Ramos (cell line): Measurements from ENCODE around the gene HSD17B12.

Experiments used
- in situ Hi-C: fragments of 300-500 bp; cut with MboI; formaldehyde crosslinking; loops from one replicate; pipeline ENCODE4 v1.14.3; 2022; ENCODE audit warnings: low sequenced_read_pairs; ENCODE audit not compliant: unreplicated experiment

Gene HSD17B12

GRCh38 chr11:43686207-43686606 is 5.7 kb downstream of the HSD17B12 start:
- in situ Hi-C loops: no loop called here

DNA sequence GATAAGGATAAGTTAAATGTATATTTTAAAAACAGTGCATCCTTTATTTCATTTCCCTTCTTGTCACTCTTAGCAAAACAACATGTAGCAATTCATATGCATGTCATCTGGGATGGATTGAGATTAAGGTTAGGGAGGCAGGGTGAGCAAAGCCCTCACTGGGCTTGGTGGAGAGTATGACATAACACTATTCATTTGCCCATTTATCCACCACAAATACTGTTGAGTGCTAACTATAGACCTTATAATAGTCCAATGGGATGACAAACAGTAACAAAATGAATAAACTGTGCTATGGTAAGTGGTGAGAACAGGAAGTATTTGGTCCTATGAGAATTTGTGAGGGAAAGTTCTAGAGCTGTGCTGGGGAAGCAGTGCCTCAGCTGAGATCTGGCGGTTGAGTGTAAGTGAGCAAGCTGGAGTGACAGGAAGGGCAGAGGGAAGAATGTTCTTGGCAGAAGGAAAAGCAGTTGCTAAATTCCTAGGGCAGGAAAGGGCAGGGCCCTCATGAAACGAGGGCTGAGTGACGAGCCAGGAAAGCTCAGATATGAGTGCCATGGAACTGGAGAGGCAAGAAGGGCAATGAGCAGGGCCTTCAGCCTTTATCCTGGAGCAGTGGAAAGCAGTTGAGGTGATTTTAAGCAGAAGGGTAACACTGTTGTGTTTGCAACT is 6.7 kb downstream of the HSD17B12 start:
- in situ Hi-C loops: no loop called here

- in situ Hi-C loops: no loop called here
Measured at GRCh38 chr11:43688394-43688793, 7.9 kb downstream of the HSD17B12 start.

GRCh38 chr11:43689167-43689566 is 8.6 kb downstream of the HSD17B12 start:
- in situ Hi-C loops: no loop called here

GRCh38 chr11:43690929-43691725 is 10.6 kb downstream of the HSD17B12 start:
- in situ Hi-C loops: no loop called here

- in situ Hi-C loops: no loop called here
Measured at GRCh38 chr11:43691806-43692205, 11.3 kb downstream of the HSD17B12 start.

DNA sequence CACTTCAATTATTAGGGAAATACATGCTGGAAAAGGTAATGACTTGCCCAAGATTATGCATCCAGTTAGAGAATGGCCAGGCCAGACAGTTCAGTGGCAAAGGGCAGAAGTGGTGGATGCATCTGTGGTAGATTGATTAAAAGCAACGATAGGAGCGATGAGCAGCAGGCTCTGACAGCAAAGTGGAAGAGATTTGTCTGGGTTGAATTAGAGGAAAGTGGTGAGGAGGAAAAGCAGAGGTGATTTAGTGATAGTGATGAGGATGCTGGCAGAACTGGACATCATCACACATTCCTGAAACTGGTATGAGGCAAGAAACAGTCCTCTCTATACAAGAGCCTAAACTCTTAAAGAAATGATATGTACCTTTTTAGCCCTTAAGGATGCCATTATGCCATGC is 12.5 kb downstream of the HSD17B12 start:
- in situ Hi-C loops: no loop called here

DNA sequence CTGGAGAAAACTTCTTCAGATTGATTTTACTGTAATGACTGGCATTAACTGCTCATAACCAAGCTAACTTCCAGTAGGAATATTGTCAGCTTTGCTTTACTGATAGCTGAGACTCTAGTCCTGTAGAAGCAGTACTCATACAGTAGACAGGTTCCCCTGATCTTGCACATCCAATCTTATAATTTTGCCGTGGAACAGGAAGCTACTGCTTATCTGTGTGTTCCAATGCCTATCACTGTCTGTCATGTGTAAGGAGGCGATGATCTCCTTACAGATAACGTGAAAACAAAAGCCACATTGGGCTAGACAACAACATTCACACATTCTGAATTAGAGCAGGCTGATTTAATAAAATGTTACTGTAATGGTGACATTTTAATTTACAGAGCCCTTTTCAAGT is 13.2 kb downstream of the HSD17B12 start:
- in situ Hi-C loops: no loop called here

DNA sequence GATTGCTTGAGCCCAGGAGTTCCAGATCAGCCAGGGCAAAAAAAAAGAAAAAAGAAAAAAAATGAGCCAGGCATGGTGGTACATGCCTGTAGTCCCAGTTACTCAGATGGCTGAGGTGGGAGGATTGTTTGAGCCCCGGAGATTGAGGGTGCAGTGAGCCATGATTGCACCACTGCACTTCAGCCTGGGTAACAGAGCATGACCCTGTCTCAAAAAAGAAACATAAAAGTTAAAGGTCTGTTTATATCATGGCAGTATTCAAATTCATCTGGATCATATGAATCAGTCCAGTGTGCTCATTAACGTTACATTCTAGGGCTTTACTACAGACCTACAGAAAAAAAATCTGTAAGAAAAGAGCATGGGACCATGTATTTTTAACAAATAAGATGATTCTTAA is 13.9 kb downstream of the HSD17B12 start:
- in situ Hi-C loops: no loop called here

GRCh38 chr11:43697679-43698078 is 17.1 kb downstream of the HSD17B12 start:
- in situ Hi-C loops: no loop called here

GRCh38 chr11:43699870-43700269 is 19.3 kb downstream of the HSD17B12 start:
- in situ Hi-C loops: no loop called here

- in situ Hi-C loops: no loop called here
Measured at GRCh38 chr11:43706631-43707030, 26.1 kb downstream of the HSD17B12 start.

GRCh38 chr11:43708776-43709175 is 28.2 kb downstream of the HSD17B12 start:
- in situ Hi-C loops: no loop called here

DNA sequence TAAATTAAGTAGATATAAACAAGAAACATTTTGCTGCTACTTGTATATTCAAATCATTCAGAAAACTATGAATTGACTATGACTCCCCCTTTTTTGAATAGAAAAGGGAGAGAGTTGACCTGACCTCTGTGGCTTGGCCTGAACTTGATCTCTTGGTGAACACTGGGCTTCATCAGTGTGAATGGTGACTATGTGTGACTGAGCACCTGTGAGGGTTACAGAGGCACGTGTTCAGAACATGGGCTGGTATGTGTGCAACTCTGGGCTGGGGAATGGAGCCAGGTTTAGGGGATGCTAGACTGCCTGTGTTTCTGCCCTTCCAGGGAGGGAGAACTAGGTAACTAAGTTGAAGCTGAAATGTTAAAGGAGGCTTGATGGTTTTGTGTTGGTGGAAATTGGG is 29.2 kb downstream of the HSD17B12 start:
- in situ Hi-C loops: no loop called here

DNA sequence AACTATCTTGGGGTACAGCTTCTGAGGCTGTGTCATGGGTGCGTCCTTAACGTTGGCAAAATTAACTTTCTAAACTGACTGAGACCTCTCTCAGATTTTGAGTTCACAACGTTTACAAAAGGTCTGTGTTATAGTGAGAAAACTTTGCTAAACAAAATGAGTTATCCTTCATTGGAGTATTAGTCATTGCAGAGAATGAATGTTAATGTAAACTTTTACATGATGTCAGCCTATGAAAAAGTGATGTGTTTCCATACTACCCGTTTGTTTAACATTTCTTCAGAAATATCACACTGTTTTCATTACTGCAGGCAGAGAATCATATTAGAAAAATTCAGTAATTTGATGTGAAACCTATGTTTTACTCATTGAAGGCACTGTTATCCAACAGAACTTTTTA is 32.1 kb downstream of the HSD17B12 start:
- in situ Hi-C loops: no loop called here

- in situ Hi-C loops: no loop called here
Measured at GRCh38 chr11:43718373-43718772, 37.8 kb downstream of the HSD17B12 start.

GRCh38 chr11:43723617-43724016 is 43.1 kb downstream of the HSD17B12 start:
- in situ Hi-C loops: no loop called here

- in situ Hi-C loops: no loop called here
Measured at GRCh38 chr11:43732225-43732624, 51.7 kb downstream of the HSD17B12 start.

DNA sequence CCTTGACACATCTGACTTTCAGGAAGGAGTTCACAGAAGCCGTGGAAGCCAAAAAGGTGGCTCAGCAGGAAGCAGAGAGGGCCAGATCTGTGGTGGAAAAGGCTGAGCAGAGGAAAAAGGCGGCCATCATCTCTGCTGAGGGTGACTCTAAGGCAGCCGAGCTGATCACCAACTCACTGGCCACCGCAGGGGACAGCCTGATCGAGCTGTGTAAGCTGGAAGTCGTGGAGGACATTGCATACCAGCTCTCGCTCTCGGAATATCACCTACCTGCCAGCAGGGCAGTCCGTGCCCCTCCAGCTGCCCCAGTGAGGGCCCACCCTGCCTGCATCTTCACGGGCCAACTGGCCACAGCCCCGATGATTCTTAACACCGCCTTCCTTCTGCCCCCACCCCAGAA is 53.7 kb downstream of the HSD17B12 start:
- in situ Hi-C loops: no loop called here

DNA sequence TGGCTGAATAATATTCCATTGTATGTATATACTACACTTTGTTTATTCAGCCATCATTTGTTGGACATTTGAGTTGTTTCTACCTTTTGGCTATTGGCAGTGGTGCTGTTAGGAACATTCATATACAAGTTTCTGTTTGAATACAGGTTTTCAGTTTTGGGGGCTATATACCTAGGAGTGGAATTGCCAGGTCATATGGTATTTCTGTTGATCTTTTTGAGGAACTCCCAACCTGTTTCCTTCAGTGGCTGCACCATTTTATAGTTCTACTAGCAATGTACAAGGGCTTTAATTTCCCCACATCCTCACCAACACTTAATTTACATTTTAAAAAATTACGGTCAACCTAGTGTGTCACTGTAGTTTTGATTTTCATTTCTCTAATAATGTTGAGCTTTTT is 54.6 kb downstream of the HSD17B12 start:
- in situ Hi-C loops: no loop called here

DNA sequence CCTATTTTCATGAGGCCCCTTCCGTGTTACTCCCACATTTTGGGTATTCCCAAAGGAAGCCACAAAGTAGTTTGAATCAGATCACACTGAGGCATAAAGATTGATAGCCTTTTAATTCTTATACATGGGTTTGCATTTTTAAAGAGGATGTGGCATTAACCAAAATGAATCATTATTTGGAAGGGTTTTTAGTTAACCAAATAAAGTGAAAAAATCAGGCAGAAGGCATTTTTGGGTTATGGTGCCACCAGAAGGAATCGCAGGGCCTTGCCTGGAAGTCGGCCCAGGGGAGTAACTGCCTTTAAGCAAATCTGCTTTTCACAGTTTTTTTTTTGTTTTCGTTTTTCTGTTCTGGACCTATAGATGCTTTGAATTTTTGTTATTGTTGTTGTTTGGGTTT is 55.4 kb downstream of the HSD17B12 start:
- in situ Hi-C loops: no loop called here
